ENCODE results near the gene FERMT3. TPM values are rescaled to one million over a fixed set of nuclear protein-coding genes. Genes with fewer than 3 reads are reported as not detected.

Gene FERMT3
- total and polyA plus RNA-seq, 2 of the 13 experiments (the other 11 are each of a cell fraction or from before 2014, with no cell fraction given) = 0.29 TPM; not detected in 1

GRCh38 chr11:64234647-64235379 lies 28.3 kb downstream of the FERMT3 start (continued):
- TF ChIP-seq ZNF318 (CRISPR knock-in tag; IDR thresholded peaks at IDR 0.05) (no peak), HOMEZ (CRISPR knock-in tag; IDR thresholded peaks at IDR 0.05; ENCODE audit: low read depth) (peak; percentile 18; the same call in 1 of the 2 replicates), HIC2 (CRISPR knock-in tag; IDR thresholded peaks at IDR 0.05; ENCODE audit: low read depth) (peak; percentile 83), ZNF674 (CRISPR knock-in tag; IDR thresholded peaks at IDR 0.05; ENCODE audit: low read depth) (no peak), GATAD1 (CRISPR knock-in tag; IDR thresholded peaks at IDR 0.05) (no peak), ZNF879 (CRISPR knock-in tag; IDR thresholded peaks at IDR 0.05) (no peak), YEATS4 (CRISPR knock-in tag; IDR thresholded peaks at IDR 0.05; ENCODE audit: borderline replicate concordance) (peak; percentile 63; the same call in 1 of the 2 replicates), PHF20 (CRISPR knock-in tag; IDR thresholded peaks at IDR 0.05) (no peak), ZNF644 (CRISPR knock-in tag; IDR thresholded peaks at IDR 0.05; ENCODE audit: low read depth) (no peak)
- TF ChIP-seq, protein P1, sequence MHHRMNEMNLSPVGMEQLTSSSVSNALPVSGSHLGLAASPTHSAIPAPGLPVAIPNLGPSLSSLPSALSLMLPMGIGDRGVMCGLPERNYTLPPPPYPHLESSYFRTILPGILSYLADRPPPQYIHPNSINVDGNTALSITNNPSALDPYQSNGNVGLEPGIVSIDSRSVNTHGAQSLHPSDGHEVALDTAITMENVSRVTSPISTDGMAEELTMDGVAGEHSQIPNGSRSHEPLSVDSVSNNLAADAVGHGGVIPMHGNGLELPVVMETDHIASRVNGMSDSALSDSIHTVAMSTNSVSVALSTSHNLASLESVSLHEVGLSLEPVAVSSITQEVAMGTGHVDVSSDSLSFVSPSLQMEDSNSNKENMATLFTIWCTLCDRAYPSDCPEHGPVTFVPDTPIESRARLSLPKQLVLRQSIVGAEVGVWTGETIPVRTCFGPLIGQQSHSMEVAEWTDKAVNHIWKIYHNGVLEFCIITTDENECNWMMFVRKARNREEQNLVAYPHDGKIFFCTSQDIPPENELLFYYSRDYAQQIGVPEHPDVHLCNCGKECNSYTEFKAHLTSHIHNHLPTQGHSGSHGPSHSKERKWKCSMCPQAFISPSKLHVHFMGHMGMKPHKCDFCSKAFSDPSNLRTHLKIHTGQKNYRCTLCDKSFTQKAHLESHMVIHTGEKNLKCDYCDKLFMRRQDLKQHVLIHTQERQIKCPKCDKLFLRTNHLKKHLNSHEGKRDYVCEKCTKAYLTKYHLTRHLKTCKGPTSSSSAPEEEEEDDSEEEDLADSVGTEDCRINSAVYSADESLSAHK (CRISPR knock-in tag; IDR thresholded peaks at IDR 0.05; ENCODE audit: borderline replicate concordance) = no peak
- TF ChIP-seq, protein P2, sequence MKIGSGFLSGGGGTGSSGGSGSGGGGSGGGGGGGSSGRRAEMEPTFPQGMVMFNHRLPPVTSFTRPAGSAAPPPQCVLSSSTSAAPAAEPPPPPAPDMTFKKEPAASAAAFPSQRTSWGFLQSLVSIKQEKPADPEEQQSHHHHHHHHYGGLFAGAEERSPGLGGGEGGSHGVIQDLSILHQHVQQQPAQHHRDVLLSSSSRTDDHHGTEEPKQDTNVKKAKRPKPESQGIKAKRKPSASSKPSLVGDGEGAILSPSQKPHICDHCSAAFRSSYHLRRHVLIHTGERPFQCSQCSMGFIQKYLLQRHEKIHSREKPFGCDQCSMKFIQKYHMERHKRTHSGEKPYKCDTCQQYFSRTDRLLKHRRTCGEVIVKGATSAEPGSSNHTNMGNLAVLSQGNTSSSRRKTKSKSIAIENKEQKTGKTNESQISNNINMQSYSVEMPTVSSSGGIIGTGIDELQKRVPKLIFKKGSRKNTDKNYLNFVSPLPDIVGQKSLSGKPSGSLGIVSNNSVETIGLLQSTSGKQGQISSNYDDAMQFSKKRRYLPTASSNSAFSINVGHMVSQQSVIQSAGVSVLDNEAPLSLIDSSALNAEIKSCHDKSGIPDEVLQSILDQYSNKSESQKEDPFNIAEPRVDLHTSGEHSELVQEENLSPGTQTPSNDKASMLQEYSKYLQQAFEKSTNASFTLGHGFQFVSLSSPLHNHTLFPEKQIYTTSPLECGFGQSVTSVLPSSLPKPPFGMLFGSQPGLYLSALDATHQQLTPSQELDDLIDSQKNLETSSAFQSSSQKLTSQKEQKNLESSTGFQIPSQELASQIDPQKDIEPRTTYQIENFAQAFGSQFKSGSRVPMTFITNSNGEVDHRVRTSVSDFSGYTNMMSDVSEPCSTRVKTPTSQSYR (CRISPR knock-in tag; IDR thresholded peaks at IDR 0.05; ENCODE audit: borderline replicate concordance) = no peak
